ENCODE results near the gene MTCL1.

MTCL1 gene

DNA sequence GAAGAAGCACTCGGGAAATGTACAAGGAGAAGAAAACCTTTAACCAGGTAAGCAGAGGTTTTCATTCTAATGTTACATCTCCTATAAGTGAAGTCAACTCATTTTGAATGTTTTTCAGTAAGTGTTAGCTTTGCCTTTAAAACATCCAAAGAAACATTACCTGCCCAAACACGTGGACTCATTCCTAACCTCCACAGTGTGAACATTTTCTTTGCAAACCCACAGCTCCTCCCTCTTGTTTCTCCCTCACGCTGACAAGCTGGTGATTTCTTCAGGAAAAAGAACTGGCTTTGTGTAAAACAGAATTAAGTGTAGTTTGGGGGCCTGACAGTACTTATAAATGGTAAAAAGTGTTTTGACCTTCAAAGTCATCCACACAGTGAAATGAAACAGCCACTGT lies 72.5 kb downstream of the MTCL1 start:
- Histone ChIP-seq H3K4me1 (ENCODE audit: insufficient read depth, low read length) (peaks cover 33% of the 10 kb centered on the region; the same call in 1 of the 2 replicates), H3K27ac (ENCODE audit: low read depth, low read length) (peak overlapping the region; percentile 36), H3K27me3 (ENCODE audit: insufficient read depth, low read length) (no peaks in the 10 kb centered on the region), H3K36me3 (ENCODE audit: insufficient read depth, low read length) (peaks cover 6% of the 10 kb centered on the region; the same call in 1 of the 2 replicates), H3K9ac (ENCODE audit: low read depth, low read length) (peak overlapping the region; percentile 11; the same call in 1 of the 2 replicates), H3K4me3 (ENCODE audit: low read length) (no peak overlapping the region), H3K9me3 (ENCODE audit: insufficient read depth, low read depth, low read length) (no peaks in the 10 kb centered on the region)
- 58% methylated on average over 3 of the region's 3 CpGs for WGBS

DNA sequence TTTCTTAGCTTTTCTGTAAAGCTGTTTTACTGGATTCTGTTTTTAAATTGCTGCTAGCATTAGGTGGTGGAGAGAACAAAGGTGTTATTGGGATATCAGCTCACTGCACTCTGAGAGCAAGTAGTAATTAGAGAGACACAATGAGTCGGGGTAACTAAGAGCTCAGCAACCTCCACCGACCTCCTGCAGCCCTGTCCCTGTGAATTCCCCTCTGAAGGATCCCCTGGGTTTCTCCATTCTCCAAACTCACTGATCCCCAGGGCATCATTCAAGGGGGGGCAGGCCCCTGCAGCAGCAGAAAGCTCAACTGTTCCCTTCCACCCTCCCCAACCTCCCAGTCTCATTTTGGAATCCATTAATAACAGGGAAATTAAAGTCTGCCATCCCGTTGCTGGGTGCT lies 73.0 kb downstream of the MTCL1 start:
- Histone ChIP-seq H3K9ac (ENCODE audit: low read depth, low read length) (no peak overlapping the region), H3K27me3 (ENCODE audit: insufficient read depth, low read length) (no peaks in the 10 kb centered on the region), H3K9me3 (ENCODE audit: insufficient read depth, low read depth, low read length) (no peaks in the 10 kb centered on the region), H3K4me3 (ENCODE audit: low read length) (no peak overlapping the region), H3K36me3 (ENCODE audit: insufficient read depth, low read length) (peaks cover 6% of the 10 kb centered on the region; the same call in 1 of the 2 replicates), H3K4me1 (ENCODE audit: insufficient read depth, low read length) (peaks cover 29% of the 10 kb centered on the region; the same call in 1 of the 2 replicates), H3K27ac (ENCODE audit: low read depth, low read length) (peak overlapping the region; percentile 38)
- 53% methylated on average over 3 of the region's 3 CpGs for WGBS

DNA sequence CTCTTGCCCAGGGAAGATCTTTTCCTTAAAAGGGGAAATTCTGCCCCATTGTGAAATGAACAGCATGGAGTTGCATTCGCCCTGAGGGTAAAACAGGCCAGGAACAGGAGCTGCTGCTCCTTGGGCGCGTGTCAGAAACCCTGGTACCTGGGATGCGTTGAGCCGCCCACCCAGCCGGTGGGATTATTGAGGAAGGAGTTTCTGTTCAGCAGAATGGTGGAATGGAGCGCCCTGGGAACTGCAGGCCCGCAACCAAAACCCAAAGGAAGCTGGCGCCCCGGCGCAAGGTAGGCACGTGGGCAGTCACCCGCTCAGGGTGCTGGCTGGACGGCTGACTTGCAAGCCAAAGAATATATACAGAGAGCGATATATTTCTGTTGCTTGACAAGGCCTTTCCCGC lies 73.5 kb downstream of the MTCL1 start:
- Histone ChIP-seq H3K4me3 (ENCODE audit: low read length) (no peak overlapping the region), H3K27ac (ENCODE audit: low read depth, low read length) (peak overlapping the region; percentile 38; the same call in 1 of the 2 replicates), H3K9me3 (ENCODE audit: insufficient read depth, low read depth, low read length) (no peaks in the 10 kb centered on the region), H3K27me3 (ENCODE audit: insufficient read depth, low read length) (no peaks in the 10 kb centered on the region), H3K4me1 (ENCODE audit: insufficient read depth, low read length) (peaks cover 25% of the 10 kb centered on the region; the same call in 1 of the 2 replicates), H3K9ac (ENCODE audit: low read depth, low read length) (no peak overlapping the region), H3K36me3 (ENCODE audit: insufficient read depth, low read length) (peaks cover 7% of the 10 kb centered on the region; the same call in 1 of the 2 replicates)
- 93% methylated on average over 16 of the region's 16 CpGs for WGBS

DNA sequence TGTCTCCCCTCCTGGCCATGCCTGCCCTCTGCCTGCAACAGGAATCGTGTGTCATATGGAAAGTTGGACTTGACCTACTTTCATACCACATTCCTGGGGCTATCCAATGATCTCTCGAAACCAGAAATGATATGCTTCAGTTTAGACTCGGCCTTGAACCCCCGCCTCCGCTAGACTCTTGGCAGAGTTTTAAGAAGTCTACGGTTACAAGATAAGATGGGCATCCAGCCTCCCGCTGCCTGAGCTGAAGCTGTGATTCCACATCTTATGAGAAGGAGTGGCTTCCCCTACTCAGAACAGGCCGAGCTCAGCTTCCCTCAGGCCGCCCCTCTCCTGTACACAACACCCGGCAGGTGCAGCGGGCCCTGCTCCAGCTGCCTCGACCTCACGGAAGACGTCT lies 73.9 kb downstream of the MTCL1 start:
- Histone ChIP-seq H3K4me1 (ENCODE audit: insufficient read depth, low read length) (peaks cover 22% of the 10 kb centered on the region; the same call in 1 of the 2 replicates), H3K27ac (ENCODE audit: low read depth, low read length) (no peak overlapping the region), H3K9ac (ENCODE audit: low read depth, low read length) (no peak overlapping the region), H3K36me3 (ENCODE audit: insufficient read depth, low read length) (peaks cover 12% of the 10 kb centered on the region; the same call in 1 of the 2 replicates), H3K27me3 (ENCODE audit: insufficient read depth, low read length) (no peaks in the 10 kb centered on the region), H3K9me3 (ENCODE audit: insufficient read depth, low read depth, low read length) (no peaks in the 10 kb centered on the region), H3K4me3 (ENCODE audit: low read length) (no peak overlapping the region)
- 94% methylated on average over 14 of the region's 14 CpGs for WGBS

DNA sequence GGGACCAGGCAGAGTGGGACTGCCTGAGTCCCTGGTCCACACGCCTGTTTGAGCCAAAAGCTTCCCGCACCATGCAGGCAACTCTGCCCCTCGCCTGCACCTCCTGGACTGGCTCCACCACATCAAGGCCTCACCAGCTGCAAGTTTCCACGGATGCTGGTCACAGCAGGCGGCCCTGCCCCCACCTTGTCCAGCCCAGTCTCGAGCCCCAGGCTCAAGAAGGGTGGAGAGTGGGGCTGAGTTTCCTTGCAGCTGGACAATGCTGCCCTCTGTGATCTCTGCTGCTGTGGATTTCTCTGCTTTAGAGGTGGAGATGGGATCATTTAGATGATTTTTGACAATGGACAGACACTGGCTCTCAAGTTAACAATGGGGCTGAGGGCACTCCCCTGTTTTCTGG lies 74.9 kb downstream of the MTCL1 start:
- H3K9me3 ChIP-seq (ENCODE audit: insufficient read depth, low read depth, low read length): no peaks in the 10 kb centered on the region
- H3K27me3 ChIP-seq (ENCODE audit: insufficient read depth, low read length): no peaks in the 10 kb centered on the region
- WGBS: 79% methylated on average over 6 of the region's 6 CpGs
- H3K27ac ChIP-seq (ENCODE audit: low read depth, low read length): no peak overlapping the region
- H3K36me3 ChIP-seq (ENCODE audit: insufficient read depth, low read length): peaks cover 21% of the 10 kb centered on the region
- no peak overlapping the region for H3K9ac ChIP-seq (ENCODE audit: low read depth, low read length)
- peaks cover 22% of the 10 kb centered on the region; the same call in 1 of the 2 replicates for H3K4me1 ChIP-seq (ENCODE audit: insufficient read depth, low read length)
- H3K4me3 ChIP-seq (ENCODE audit: low read length): no peak overlapping the region

DNA sequence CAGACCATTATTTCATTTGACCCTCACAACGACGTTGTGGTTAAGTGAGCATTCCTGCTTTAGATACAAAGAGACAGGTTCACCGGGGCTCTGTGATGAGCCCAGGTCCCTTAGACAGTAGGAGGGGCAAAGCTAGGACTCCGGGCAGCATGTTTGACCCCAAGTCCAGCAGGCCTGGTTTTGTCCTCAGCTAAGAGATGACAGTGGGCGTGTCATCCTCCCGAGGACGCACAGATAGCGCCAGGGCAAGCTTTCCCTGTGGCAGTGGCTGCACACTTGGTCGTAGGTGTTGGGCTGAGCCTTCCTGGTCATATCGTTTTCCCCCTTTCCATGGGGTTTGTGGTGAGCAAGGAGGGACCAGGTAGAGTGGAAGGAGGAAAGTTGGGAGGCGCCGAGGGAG lies 76.3 kb downstream of the MTCL1 start:
- H3K9me3 ChIP-seq (ENCODE audit: insufficient read depth, low read depth, low read length): no peaks in the 10 kb centered on the region
- 91% methylated on average over 12 of the region's 12 CpGs for WGBS
- H3K27me3 ChIP-seq (ENCODE audit: insufficient read depth, low read length): no peaks in the 10 kb centered on the region
- no peak overlapping the region for H3K9ac ChIP-seq (ENCODE audit: low read depth, low read length)
- H3K27ac ChIP-seq (ENCODE audit: low read depth, low read length): no peak overlapping the region
- H3K4me1 ChIP-seq (ENCODE audit: insufficient read depth, low read length): peaks cover 16% of the 10 kb centered on the region; the same call in 1 of the 2 replicates
- H3K4me3 ChIP-seq (ENCODE audit: low read length): no peak overlapping the region
- peaks cover 33% of the 10 kb centered on the region for H3K36me3 ChIP-seq (ENCODE audit: insufficient read depth, low read length)

DNA sequence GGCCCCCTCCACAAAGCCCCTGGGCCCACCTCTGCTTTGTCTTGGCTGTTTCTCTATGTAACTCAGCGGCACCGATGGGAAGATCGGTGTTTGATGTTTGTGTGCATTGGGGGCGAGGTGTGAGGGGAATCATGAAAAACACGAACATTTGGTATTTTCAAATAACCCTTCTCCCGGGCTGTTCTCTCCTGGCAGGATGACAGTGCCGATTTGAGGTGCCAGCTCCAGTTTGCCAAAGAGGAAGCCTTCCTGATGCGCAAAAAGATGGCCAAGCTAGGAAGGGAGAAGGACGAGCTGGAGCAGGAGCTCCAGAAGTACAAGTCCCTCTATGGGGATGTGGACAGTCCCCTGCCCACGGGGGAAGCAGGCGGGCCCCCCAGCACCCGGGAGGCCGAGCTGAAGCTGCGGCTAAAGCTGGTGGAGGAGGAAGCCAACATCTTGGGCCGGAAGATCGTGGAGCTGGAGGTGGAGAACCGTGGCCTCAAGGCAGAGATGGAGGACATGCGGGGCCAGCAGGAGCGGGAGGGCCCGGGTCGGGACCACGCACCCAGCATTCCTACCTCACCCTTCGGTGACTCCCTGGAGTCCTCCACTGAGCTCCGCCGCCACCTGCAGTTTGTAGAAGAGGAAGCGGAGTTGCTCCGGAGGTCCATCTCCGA lies 78.1 kb downstream of the MTCL1 start:
- Histone ChIP-seq H3K27me3 (ENCODE audit: insufficient read depth, low read length) (no peaks in the 10 kb centered on the region), H3K36me3 (ENCODE audit: insufficient read depth, low read length) (peaks cover 46% of the 10 kb centered on the region), H3K9ac (ENCODE audit: low read depth, low read length) (no peak overlapping the region), H3K27ac (ENCODE audit: low read depth, low read length) (no peak overlapping the region), H3K9me3 (ENCODE audit: insufficient read depth, low read depth, low read length) (no peaks in the 10 kb centered on the region), H3K4me3 (ENCODE audit: low read length) (no peak overlapping the region), H3K4me1 (ENCODE audit: insufficient read depth, low read length) (peaks cover 2% of the 10 kb centered on the region; the same call in 1 of the 2 replicates)
- WGBS: 96% methylated on average over 28 of the region's 28 CpGs

DNA sequence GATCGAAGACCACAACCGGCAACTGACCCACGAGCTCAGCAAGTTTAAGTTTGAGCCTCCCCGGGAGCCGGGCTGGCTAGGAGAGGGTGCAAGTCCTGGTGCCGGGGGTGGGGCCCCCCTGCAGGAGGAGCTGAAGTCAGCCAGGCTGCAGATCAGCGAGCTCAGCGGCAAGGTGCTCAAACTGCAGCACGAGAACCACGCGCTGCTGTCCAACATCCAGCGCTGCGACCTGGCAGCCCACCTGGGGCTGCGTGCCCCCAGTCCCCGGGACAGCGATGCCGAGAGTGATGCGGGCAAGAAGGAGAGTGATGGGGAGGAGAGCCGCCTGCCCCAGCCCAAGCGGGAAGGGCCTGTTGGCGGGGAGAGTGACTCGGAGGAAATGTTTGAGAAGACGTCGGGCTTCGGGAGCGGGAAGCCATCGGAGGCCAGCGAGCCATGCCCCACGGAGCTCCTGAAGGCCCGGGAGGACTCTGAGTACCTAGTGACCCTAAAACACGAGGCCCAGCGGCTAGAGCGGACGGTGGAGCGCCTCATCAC lies 78.7 kb downstream of the MTCL1 start:
- no peaks in the 10 kb centered on the region for H3K27me3 ChIP-seq (ENCODE audit: insufficient read depth, low read length)
- H3K27ac ChIP-seq (ENCODE audit: low read depth, low read length): no peak overlapping the region
- WGBS: 96% methylated on average over 35 of the region's 35 CpGs
- H3K4me3 ChIP-seq (ENCODE audit: low read length): no peak overlapping the region
- H3K9me3 ChIP-seq (ENCODE audit: insufficient read depth, low read depth, low read length): no peaks in the 10 kb centered on the region
- H3K9ac ChIP-seq (ENCODE audit: low read depth, low read length): no peak overlapping the region
- H3K4me1 ChIP-seq (ENCODE audit: insufficient read depth, low read length): no peaks in the 10 kb centered on the region; the same call in 1 of the 2 replicates
- H3K36me3 ChIP-seq (ENCODE audit: insufficient read depth, low read length): peaks cover 52% of the 10 kb centered on the region

DNA sequence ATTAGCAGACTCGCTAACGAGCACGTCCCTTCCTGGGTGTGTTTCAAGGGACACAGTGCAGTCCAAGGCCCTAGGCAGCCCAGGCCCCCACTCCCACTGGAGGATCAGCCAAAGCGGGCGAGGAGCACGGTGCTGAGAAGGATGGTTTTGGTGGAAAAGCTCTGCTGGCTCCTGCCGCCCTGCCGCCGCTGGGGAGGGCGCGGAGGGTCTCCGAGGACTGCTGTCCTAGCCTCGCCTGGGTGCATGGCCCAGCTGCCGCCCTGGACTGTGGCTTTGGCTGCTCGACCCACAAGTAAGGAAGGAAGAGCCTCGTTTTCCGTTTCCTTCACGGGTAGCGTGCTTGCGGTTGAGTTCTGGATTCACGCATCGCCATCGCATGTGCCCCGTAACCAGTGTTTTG lies 79.9 kb downstream of the MTCL1 start:
- Histone ChIP-seq H3K27ac (ENCODE audit: low read depth, low read length) (peak overlapping the region; percentile 13; the same call in 1 of the 2 replicates), H3K4me1 (ENCODE audit: insufficient read depth, low read length) (no peaks in the 10 kb centered on the region; the same call in 1 of the 2 replicates), H3K9me3 (ENCODE audit: insufficient read depth, low read depth, low read length) (no peaks in the 10 kb centered on the region), H3K27me3 (ENCODE audit: insufficient read depth, low read length) (no peaks in the 10 kb centered on the region), H3K4me3 (ENCODE audit: low read length) (no peak overlapping the region), H3K36me3 (ENCODE audit: insufficient read depth, low read length) (peaks cover 55% of the 10 kb centered on the region), H3K9ac (ENCODE audit: low read depth, low read length) (no peak overlapping the region)
- WGBS: 96% methylated on average over 24 of the region's 24 CpGs

DNA sequence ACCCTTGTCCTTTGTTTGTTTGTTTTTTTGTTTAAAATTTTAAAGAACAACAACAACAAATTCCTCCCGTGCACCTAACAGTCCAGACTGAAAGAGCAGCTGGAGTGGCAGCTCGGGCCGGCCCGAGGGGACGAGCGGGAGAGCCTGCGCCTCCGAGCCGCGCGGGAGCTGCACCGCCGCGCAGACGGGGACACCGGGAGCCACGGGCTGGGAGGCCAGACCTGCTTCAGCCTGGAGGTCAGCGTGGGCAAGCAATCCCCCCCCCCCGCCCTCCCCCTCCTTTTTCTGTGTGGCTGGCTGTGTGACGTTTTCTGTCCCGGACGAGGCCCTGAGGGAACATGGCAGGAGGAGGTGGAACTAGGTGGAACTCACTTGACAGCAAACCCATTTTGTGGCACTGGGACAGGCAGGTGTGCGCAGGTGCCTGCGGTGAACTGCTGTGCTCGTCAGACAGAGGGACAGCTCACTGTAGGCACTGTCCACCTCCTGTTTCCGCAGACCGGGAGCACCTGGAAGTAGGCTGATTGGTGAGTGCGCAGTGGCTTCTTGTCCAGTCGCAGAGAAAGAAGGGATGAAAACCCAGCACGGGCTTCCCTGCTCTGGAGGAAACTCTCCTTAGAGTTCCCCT lies 80.6 kb downstream of the MTCL1 start:
- Histone ChIP-seq H3K4me3 (ENCODE audit: low read length) (no peak overlapping the region), H3K27me3 (ENCODE audit: insufficient read depth, low read length) (no peaks in the 10 kb centered on the region), H3K36me3 (ENCODE audit: insufficient read depth, low read length) (peaks cover 55% of the 10 kb centered on the region), H3K9me3 (ENCODE audit: insufficient read depth, low read depth, low read length) (no peaks in the 10 kb centered on the region), H3K27ac (ENCODE audit: low read depth, low read length) (no peak overlapping the region), H3K9ac (ENCODE audit: low read depth, low read length) (no peak overlapping the region), H3K4me1 (ENCODE audit: insufficient read depth, low read length) (peaks cover 2% of the 10 kb centered on the region)
- WGBS: 95% methylated on average over 29 of the region's 30 CpGs
